Measurements from ENCODE around the gene MDGA2. TPM values are rescaled to one million over a fixed set of nuclear protein-coding genes. Genes with fewer than 3 reads are reported as not detected.

Gene MDGA2
- total RNA-seq, 1 donor from 2014 or later, result 2.4 TPM

- Mint-ChIP-seq H3K9me3 (ENCODE audit: unreplicated experiment) (no peaks in the 10 kb centered on the region), H3K27ac (ENCODE audit: unreplicated experiment) (no peak overlapping the region), H3K36me3 (ENCODE audit: low read depth, unreplicated experiment) (no peaks in the 10 kb centered on the region), H3K4me3 (ENCODE audit: unreplicated experiment) (no peak overlapping the region), H3K4me1 (ENCODE audit: low read depth, unreplicated experiment) (no peaks in the 10 kb centered on the region), H3K27me3 (ENCODE audit: low read depth, unreplicated experiment) (no peaks in the 10 kb centered on the region)
- Histone ChIP-seq H3K27me3 (ENCODE audit: insufficient read depth, low read length) (no peaks in the 10 kb centered on the region), H3K9ac (ENCODE audit: low read length) (no peak overlapping the region), H3K79me2 (ENCODE audit: insufficient read depth, low read length) (no peaks in the 10 kb centered on the region), H3K4me2 (ENCODE audit: low read length) (no peak overlapping the region), H3K9me3 (ENCODE audit: insufficient read depth, low read depth, low read length) (no peaks in the 10 kb centered on the region), H4K20me1 (ENCODE audit: insufficient read depth, low read length) (no peaks in the 10 kb centered on the region), H2AFZ (ENCODE audit: low read depth, low read length) (no peak overlapping the region), H3K4me3 (ENCODE audit: insufficient read depth, low read depth, low read length) (no peak overlapping the region), H3K4me1 (ENCODE audit: insufficient read depth, low read length) (no peaks in the 10 kb centered on the region), H3K36me3 (ENCODE audit: insufficient read depth, low read length) (no peaks in the 10 kb centered on the region), H3K27ac (ENCODE audit: low read depth, low read length) (no peak overlapping the region)
- DNase-seq (ENCODE audit: low read depth), result peak; percentile 18
- TF ChIP-seq EZH2 (IDR thresholded peaks at IDR 0.05; ENCODE audit: insufficient read depth, low read length) (no peak), CTCF (IDR thresholded peaks at IDR 0.05; ENCODE audit: insufficient read depth, low read depth, low read length) (no peak)
- FAIRE-seq, result no peak
Measured at GRCh38 chr14:47277703-47278102, 397.7 kb downstream of the MDGA2 start.

- H3K27me3 Mint-ChIP-seq (ENCODE audit: low read depth, unreplicated experiment), result no peaks in the 10 kb centered on the region
- H3K4me1 Mint-ChIP-seq (ENCODE audit: low read depth, unreplicated experiment), result no peaks in the 10 kb centered on the region
- H3K9me3 Mint-ChIP-seq (ENCODE audit: unreplicated experiment), result no peaks in the 10 kb centered on the region
- Histone ChIP-seq H2AFZ (ENCODE audit: low read depth, low read length) (no peak overlapping the region), H3K9me3 (ENCODE audit: insufficient read depth, low read depth, low read length) (no peaks in the 10 kb centered on the region), H3K4me2 (ENCODE audit: low read length) (no peak overlapping the region), H3K4me3 (ENCODE audit: insufficient read depth, low read depth, low read length) (no peak overlapping the region), H3K79me2 (ENCODE audit: insufficient read depth, low read length) (no peaks in the 10 kb centered on the region), H3K27me3 (ENCODE audit: insufficient read depth, low read length) (no peaks in the 10 kb centered on the region), H3K27ac (ENCODE audit: low read depth, low read length) (no peak overlapping the region), H3K9ac (ENCODE audit: low read length) (no peak overlapping the region), H3K36me3 (ENCODE audit: insufficient read depth, low read length) (no peaks in the 10 kb centered on the region), H4K20me1 (ENCODE audit: insufficient read depth, low read length) (no peaks in the 10 kb centered on the region), H3K4me1 (ENCODE audit: insufficient read depth, low read length) (no peaks in the 10 kb centered on the region)
- no peaks in the 10 kb centered on the region for H3K36me3 Mint-ChIP-seq (ENCODE audit: low read depth, unreplicated experiment)
- no peak overlapping the region for H3K4me3 Mint-ChIP-seq (ENCODE audit: unreplicated experiment)
- no peak for DNase-seq (ENCODE audit: low read depth)
- TF ChIP-seq CTCF (IDR thresholded peaks at IDR 0.05; ENCODE audit: insufficient read depth, low read depth, low read length) (no peak), EZH2 (IDR thresholded peaks at IDR 0.05; ENCODE audit: insufficient read depth, low read length) (no peak)
- FAIRE-seq, result no peak
- H3K27ac Mint-ChIP-seq (ENCODE audit: unreplicated experiment), result no peak overlapping the region
Measured at GRCh38 chr14:47276931-47277330, 398.5 kb downstream of the MDGA2 start.

GRCh38 chr14:47273939-47274338 is 401.5 kb downstream of the MDGA2 start:
- FAIRE-seq (no peak), DNase-seq (ENCODE audit: low read depth) (no peak)
- Histone ChIP-seq H3K36me3 (ENCODE audit: insufficient read depth, low read length) (no peaks in the 10 kb centered on the region), H3K27ac (ENCODE audit: low read depth, low read length) (no peak overlapping the region), H3K4me1 (ENCODE audit: insufficient read depth, low read length) (no peaks in the 10 kb centered on the region), H3K9ac (ENCODE audit: low read length) (no peak overlapping the region), H4K20me1 (ENCODE audit: insufficient read depth, low read length) (no peaks in the 10 kb centered on the region), H3K79me2 (ENCODE audit: insufficient read depth, low read length) (no peaks in the 10 kb centered on the region), H3K27me3 (ENCODE audit: insufficient read depth, low read length) (no peaks in the 10 kb centered on the region), H3K4me2 (ENCODE audit: low read length) (no peak overlapping the region), H3K9me3 (ENCODE audit: insufficient read depth, low read depth, low read length) (no peaks in the 10 kb centered on the region), H3K4me3 (ENCODE audit: insufficient read depth, low read depth, low read length) (no peak overlapping the region), H2AFZ (ENCODE audit: low read depth, low read length) (no peak overlapping the region)
- Mint-ChIP-seq H3K9me3 (ENCODE audit: unreplicated experiment) (no peaks in the 10 kb centered on the region), H3K27me3 (ENCODE audit: low read depth, unreplicated experiment) (no peaks in the 10 kb centered on the region), H3K36me3 (ENCODE audit: low read depth, unreplicated experiment) (no peaks in the 10 kb centered on the region), H3K4me3 (ENCODE audit: unreplicated experiment) (no peak overlapping the region), H3K4me1 (ENCODE audit: low read depth, unreplicated experiment) (peaks cover 9% of the 10 kb centered on the region), H3K27ac (ENCODE audit: unreplicated experiment) (no peak overlapping the region)
- no peak for TF ChIP-seq CTCF (IDR thresholded peaks at IDR 0.05; ENCODE audit: insufficient read depth, low read depth, low read length)
- no peak for TF ChIP-seq EZH2 (IDR thresholded peaks at IDR 0.05; ENCODE audit: insufficient read depth, low read length)
